HG03342 (cell line): ENCODE results near the gene LYPD5.
"Not testable (repeated sequence)": the region's sequence is repeated elsewhere in the genome, so short reads cannot be mapped to it uniquely, and the experiment has no call there.

Source experiments
- ATAC-seq: cut with Tn5 transposase; IDR thresholded peaks from one replicate; pipeline ENCODE4 v1.9.1; 2021; ENCODE audit warnings: mild to moderate bottlenecking, moderate library complexity; ENCODE audit not compliant: unreplicated experiment

LYPD5 gene

GRCh38 chr19:43779147-43779819, 23.0 kb downstream of the LYPD5 start:
- no peak for ATAC-seq

DNA sequence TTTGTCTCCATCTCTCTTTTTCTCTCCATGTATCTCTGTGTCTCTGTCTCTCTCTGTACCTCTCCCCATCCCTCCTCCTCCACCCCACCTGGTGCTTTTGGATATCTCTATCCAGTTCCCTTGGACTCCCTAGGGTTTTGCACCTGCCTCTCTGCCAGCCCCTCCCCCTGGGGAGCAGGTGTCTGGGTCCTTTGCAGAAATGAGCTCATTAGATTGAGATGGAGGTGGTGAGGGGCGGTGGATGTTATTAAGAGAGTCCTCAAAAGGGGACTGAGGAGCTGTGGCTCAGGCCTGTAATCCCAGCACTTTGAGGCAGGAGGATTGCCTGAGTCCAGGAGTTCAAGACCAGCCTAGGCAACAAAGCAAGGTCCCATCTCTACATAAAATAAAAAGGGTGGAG, 23.6 kb downstream of the LYPD5 start:
- ATAC-seq, result no peak

DNA sequence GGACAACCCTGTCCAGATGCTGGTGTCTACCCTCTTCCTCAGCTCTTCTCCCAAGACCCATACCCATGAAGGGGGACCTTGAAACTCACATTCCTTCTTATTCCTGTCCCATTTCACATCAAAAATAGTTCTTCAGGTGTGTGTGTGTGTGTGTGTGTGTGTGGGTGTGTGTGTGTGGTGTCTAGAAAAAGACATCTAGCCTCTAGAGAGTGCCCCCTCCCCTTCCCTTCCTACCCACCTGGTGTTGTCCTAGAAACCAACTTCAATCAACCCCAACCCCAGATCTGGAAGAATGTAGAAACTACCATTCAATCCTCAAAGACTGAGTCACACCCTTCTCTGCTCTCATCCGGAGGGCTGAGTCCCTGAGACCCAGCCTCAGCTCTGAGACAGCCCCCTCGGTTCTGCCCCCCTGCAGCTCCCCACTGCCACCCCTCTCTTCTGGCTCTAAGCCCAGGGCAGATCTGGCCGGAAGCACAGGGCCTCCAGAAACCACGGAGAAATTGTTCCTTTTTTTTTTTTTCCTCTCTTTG, 25.0 kb downstream of the LYPD5 start:
- ATAC-seq, result no peak

DNA sequence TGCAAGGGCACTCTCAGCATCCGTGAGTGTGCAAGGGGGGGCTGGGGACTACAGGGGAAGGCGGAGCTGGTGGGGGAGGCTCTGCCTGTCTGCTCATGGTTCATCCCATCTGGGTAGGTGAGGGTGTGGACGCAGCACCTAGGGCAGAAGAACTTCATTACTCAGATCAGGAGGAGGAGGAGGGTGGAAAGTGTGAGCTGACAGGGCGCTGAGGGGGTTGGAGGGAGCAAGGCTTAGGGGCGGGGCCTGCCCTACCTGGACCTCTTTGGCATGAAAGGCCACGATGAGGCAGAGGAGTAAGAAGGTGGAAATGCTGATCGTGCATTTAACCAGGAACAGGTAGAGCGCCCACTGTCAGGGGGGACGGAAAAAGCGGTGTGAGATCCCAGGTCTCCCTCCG, 26.0 kb downstream of the LYPD5 start:
- ATAC-seq, result no peak

DNA sequence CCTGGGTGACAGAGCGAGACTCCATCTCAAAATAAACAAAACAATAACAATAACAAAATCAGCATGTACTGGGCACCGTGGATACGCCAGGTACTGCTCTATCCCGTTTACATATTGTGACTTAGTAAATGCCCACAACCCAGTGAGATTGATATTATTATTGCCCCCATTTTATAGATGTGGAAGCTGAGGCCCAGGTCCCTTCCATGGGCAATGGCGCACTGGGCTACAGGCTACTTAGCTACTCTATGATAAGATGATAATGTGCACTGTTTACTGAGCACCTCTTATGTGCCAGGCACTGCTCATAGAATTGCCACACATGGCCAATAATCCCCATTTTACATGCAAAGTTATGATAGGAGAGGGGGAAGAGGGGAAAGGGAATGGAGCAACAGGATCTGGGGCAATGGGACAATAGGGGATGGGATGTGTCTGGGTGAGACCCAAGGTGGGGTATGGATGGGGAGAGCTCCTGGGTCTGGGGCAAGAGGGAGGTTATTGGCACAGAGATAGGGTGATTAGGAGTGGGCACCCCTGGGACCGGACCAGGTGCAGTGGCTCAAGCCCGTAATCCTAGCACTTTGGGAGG, 26.9 kb downstream of the LYPD5 start:
- no peak for ATAC-seq

DNA sequence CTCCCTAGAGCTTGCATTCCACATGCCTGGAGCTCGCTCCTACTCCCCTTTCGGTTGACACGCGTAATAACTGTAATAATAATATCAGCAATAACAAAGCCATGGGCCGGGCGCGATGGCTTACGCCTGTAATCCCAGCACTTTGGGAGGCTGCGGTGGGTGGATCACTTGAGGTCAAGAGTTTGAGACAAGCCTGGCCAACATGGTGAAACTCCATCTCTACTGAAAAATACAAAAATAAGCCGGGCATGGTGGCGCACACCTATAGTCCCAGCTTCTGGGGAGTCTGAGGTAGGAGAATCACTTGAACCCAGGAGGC, 27.3 kb downstream of the LYPD5 start:
- ATAC-seq, result not testable (repeated sequence)

DNA sequence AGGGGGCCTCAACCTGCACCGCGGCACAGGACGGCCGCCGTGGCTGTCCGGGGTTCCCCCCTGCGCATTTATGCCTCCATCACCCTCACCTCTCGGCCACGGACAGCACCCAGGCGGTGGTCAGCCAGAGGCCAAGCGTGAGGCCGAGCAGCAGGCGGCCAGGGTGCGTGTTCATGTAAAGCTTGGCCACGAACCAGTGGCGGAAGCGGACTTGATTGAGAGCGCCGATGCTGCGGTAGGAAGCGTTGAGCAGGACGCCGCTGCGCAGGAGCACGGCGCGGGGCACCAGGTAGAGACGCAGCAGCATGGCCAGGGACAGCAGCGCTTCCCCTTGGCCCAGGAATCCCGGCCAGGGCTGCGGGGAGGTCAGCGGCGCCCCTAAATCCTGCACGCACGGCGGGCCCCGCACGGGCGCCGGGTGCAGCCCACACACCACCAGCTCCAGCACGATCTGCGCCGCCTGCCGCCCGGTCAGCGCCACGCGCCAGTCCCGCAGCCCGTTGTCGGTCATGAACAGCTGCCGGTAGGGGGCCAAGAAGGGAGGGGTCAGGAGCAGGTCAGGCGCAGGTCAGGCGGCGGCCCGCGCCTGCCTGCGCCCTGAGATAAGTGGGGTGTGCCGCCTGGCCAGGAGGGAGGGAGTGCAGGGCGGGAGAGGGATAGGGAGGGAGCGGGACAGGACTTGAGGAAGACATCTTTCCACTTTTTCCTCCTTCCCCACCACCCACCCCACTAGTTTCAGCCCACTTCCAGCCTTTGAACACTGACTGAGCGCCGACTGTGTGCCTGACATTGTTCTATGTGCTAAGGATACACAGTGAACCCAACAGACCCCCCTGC, 27.9 kb downstream of the LYPD5 start:
- no peak for ATAC-seq

DNA sequence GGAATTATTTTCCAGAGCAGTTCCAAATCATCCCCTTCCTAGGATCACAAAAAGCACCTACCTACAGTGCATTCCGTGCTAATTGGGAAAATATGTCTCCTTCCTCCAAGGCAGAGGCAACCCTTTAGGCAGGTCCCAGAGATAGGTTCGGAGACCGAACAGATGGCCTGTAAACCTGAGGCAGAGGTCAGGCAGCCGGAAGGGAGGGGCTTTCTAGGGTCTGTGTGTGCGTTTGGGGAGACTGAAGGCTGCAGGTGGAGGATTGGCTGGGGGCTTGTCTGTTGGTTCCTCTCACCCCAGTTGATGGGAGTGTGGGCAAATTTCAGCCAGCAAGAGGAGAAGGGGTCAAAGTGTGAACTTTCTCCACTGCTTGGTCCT, 28.5 kb downstream of the LYPD5 start:
- no peak for ATAC-seq

DNA sequence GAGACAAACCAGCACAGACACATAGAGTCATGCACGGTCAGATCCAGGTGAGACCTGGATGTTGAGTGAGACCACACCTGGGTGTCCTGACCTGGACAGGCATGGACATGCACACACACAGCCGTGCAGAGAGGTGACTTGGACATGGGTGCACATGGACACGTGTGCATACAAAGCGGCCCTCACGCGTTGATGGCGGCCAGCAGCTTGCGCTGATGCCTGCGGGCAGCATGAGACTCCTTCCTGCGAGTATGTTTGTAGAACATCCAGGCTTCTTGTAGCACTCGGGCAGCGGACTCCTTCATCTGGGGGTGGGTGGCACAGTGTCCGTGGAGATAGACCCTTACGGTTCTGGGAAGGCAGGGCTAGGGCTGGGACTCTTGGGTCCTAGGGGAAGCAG, 33.0 kb downstream of the LYPD5 start:
- no peak for ATAC-seq

DNA sequence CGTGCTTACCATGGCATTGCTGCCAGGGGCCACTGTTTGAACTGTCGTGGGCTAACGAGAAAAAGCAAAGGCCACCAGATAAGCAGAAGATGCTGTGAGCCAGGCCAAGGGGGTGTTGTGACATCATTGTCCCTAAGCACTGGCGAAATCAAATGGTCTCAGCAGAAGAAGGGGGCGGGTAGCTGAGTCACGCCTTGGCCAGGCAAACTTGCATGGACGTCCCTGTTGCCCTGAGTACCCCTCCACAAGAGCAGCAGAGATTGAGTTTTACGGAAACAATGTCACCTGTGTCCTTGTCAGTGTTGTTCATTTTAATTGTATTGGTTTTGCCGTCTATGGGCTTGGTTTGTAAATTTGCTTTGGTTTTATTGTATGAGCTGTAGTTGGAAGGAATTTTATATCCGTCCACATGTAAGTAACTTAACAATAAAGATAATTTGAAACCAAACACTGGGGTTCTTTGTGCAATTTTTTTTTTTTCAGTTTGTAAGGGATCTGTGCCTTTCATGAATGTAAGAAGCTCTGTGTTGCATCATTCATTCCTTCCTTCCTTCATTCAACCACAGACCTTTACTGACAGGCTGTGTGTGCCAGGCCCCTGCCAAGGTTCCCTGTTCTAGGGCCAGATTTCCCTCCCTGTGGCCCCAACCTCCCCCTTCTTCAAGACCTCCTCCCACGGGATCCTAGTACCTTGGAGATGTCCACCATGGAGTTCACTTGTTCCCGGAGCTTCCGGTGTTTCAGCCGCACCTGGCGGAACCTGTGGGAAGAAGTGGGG, 33.8 kb downstream of the LYPD5 start:
- no peak for ATAC-seq

- no peak for ATAC-seq
These were observed 34.4 kb downstream of the LYPD5 start for GRCh38 chr19:43767818-43768217.

DNA sequence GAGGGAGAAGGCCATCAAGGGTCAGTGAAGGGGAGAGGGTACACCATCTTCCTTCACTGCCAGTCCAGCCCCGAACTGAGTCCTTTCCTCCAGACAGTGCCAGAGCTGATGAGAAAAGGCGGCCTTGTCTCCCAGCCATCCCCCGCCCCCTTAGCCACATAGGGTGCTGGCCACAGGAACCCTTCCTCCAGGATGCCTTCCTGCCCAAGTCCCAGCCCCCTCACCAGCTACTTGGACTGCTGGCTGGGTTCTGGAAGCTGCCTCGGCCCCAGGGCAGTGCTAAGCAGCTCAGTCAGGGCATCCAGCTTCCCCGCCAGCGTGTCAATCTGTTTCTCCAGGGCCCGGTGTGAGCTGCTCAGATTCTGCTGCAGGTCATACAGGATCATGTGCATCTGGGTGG, 34.9 kb downstream of the LYPD5 start:
- ATAC-seq, result no peak

DNA sequence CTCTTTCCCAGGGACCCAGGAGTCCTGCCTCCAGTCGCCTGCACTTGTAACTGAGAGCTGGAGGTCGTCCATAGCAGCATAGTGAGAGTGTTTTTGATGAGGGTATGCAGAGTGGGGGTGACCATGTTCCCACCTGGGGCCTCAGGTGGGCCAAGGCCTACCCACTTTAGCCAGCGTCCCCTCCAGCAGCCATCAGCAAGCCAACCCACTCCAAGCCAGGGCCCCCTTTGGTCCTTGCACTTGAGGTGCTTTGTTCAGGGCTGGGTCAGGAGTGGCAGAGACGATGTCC, 35.5 kb downstream of the LYPD5 start:
- no peak for ATAC-seq

DNA sequence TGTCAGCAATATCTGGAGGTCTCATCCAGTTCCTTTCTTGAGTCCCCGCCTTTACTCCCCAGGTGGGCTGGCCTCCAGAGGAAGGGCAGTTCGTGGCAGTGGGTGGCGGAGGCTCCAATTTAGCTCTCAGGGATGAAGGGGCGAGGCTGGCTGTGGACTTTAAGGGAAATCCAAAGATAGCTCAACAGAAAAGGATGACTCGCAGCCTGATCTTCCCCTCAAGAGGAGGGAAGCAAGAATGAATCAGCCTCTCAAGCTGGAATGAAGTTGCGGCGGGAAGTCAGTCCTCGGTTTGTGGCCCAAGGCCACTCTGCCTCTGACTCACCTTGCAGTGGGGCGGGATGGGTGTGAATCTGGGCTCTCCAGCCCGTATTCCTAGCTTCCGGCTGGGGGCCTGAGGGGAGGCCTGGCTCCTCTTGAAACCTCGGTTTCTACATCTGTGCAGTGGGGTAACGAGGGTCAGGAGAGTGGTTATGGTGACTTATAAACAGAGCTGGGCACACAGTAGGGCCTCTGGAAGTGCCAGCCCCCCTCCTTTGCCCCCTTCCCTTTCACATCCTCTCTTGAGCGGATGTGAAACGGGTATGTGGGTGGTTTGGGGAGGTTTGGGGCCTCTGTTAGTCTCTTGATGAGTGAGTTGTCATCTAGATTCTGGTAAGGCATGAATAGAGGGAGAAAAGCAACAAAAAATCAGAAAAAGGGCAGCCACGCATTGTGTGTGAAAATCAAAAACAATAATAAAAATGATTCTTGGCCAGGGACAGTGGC, 37.0 kb downstream of the LYPD5 start:
- peak; percentile 60 for ATAC-seq

DNA sequence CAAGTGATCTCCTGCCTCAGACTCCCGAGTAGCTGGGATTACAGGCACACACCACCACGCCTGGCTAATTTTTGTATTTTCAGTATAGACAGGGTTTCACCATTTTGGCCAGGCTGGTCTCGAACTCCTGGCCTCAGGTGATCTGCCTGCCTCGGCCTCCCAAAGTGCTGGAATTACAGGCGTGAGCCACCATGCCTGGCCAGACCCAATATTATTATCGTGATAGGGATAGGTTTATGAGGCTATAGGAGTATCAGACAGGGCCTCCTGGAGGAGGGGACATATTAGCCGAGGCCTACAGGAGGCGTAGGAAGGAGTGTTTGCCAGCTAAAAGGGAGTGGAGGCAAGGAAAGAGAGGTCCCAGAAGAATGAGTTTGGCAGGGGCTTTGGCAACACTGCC, 37.6 kb downstream of the LYPD5 start:
- ATAC-seq, result not testable (repeated sequence)

DNA sequence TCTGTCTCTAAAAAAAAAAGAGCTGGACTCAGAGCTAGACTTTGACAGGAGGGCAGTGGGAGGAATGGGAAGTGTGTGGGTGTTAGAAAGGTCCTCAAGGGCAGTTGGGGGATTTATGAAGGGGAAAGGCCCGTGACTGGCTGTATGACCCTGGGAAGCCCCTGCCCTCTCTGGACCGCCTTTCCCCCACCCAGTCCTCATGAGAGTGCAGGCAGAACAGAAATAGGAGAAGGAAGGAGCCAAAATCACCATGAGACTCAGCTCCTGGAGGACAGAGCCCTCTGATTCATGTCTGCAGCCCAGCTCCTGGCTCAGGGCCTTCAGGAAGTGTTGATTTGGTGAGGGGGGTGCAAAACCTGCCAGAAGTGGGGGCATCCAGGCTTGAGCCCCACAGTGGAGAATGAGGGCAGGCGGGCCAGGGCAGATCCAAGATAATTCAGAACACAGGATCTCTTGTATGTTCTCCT, 38.7 kb downstream of the LYPD5 start:
- no peak for ATAC-seq

DNA sequence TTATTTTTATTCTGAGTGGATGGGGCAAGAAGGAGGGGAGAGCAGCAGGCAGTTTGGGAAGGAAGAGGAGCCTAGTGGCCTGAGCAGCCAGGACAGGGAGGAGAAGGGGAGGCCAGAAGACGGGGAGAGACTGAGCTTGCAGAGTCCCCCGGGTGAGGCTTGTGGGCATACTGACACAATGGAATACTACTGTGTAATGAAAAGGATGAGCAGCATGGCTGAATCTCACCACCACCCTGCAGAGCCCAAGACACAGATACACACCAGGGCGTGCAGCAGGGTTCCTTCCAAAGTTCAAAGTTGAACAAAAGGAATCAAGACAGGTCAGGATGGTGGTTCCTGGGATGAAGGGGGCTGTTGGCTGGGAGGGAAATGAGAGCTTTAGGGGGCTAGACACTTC, 39.4 kb downstream of the LYPD5 start:
- no peak for ATAC-seq

GRCh38 chr19:43760941-43761340, 41.3 kb downstream of the LYPD5 start:
- no peak for ATAC-seq

GRCh38 chr19:43759515-43759914, 42.7 kb downstream of the LYPD5 start:
- no peak for ATAC-seq

DNA sequence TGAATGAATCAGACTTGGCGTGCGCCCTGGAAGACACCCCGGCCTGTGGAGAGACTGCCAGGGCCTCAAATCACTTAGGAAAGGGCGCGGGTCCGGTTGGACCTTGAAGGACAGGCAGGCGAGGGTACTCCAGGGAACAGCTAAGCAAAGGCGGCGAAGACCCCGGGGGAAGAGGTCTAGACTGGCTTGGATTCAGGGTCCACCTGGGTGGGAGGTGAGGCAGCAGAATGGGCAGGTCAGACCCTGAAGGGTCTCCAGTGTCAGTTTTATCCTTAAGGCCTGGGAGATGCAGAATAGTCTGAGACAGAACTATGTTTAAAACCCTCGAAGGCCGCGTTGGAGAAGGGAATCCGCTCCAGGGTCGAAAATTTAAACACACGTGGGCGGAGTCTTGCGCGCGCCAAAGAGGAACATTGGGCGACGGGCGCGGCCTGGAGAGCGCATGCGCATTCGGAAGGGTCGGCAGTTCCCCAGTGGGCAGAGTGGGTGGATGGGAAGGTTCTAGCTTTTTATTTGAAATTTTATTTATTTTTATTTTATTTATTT, 46.9 kb downstream of the LYPD5 start:
- no peak for ATAC-seq
